HepG2 (cell line): ENCODE measurements around the gene NPDC1.

Experiments
- CTCF ChIP-seq: sonication (generic); formaldehyde crosslinking; IDR thresholded peaks from 2 replicates; pipeline ENCODE4 v1.5.0; 2020; ENCODE audit warnings: mild to moderate bottlenecking, missing genetic modification reagents, moderate library complexity
- PBX3 ChIP-seq: sonication (generic); formaldehyde crosslinking; IDR thresholded peaks from 2 replicates; pipeline ENCODE4 v1.8.1; 2023; ENCODE audit warnings: missing genetic modification reagents, inconsistent platforms, borderline replicate concordance
- POLR2AphosphoS5 ChIP-seq: IDR thresholded peaks from 2 replicates; pipeline ENCODE4 v1.6.1; 2012; ENCODE audit warnings: low read depth, low read length
- YEATS2 ChIP-seq: sonication (generic); formaldehyde crosslinking; IDR thresholded peaks from 2 replicates; pipeline ENCODE4 v1.4.0; 2020; ENCODE audit warnings: missing genetic modification reagents, borderline replicate concordance
- ZNF670 ChIP-seq: sonication (generic); formaldehyde crosslinking; IDR thresholded peaks from 2 replicates; pipeline ENCODE4 v1.8.0; 2022; ENCODE audit warnings: mild to moderate bottlenecking, missing genetic modification reagents, borderline replicate concordance
- ZSCAN20 ChIP-seq: sonication (generic); formaldehyde crosslinking; IDR thresholded peaks from 2 replicates; pipeline ENCODE4 v1.4.0; 2020; ENCODE audit warnings: missing genetic modification reagents, mild to moderate bottlenecking, borderline replicate concordance
- ZSCAN25 ChIP-seq: sonication (generic); formaldehyde crosslinking; IDR thresholded peaks from 2 replicates; pipeline ENCODE4 v1.8.0; 2022; ENCODE audit warnings: mild to moderate bottlenecking, missing genetic modification reagents

GRCh38 chr9:137064880-137065164, 18.8 kb upstream of the NPDC1 start:
- TF ChIP-seq YEATS2 (CRISPR knock-in tag) (no peak), ZSCAN20 (CRISPR knock-in tag) (no peak), ZNF670 (CRISPR knock-in tag) (no peak), CTCF (no peak), POLR2AphosphoS5 (no peak), PBX3 (CRISPR knock-in tag) (no peak), ZSCAN25 (CRISPR knock-in tag) (no peak)
